ENCODE measurements around the gene CCL15.

The CCL15 gene

GRCh38 chr17:35991075-35991474 is 10.3 kb downstream of the CCL15 start:
- DNase-seq (ENCODE audit: low read depth, low spot score): no peak
- Histone ChIP-seq H3K27me3 (ENCODE audit: insufficient read depth, insufficient read length) (no peaks in the 10 kb centered on the region), H3K36me3 (ENCODE audit: insufficient read depth, insufficient read length, low read length) (no peaks in the 10 kb centered on the region), H3K9me3 (ENCODE audit: insufficient read depth, low read length) (peaks cover 6% of the 10 kb centered on the region; the same call in 1 of the 2 replicates), H3K4me3 (ENCODE audit: insufficient read length, low read depth) (no peak overlapping the region), H3K9ac (ENCODE audit: insufficient read length, low read depth) (no peak overlapping the region), H3K4me1 (ENCODE audit: insufficient read depth, insufficient read length) (no peaks in the 10 kb centered on the region)
- no peak for TF ChIP-seq YY1 (IDR thresholded peaks at IDR 0.05; ENCODE audit: insufficient read depth, insufficient read length)
- TF ChIP-seq SUZ12 (IDR thresholded peaks at IDR 0.05; ENCODE audit: extremely low read depth, insufficient read depth, insufficient read length): no peak
- TF ChIP-seq ZNF274 (IDR thresholded peaks at IDR 0.05; ENCODE audit: low read depth, low read length): no peak

- no peaks in the 10 kb centered on the region for H3K4me1 ChIP-seq (ENCODE audit: insufficient read depth, insufficient read length)
- DNase-seq (ENCODE audit: low read depth, low spot score): no peak
- H3K9me3 ChIP-seq (ENCODE audit: insufficient read depth, low read length): peaks cover 6% of the 10 kb centered on the region; the same call in 1 of the 2 replicates
- no peak overlapping the region for H3K4me3 ChIP-seq (ENCODE audit: insufficient read length, low read depth)
- H3K36me3 ChIP-seq (ENCODE audit: insufficient read depth, insufficient read length, low read length): no peaks in the 10 kb centered on the region
- H3K9ac ChIP-seq (ENCODE audit: insufficient read length, low read depth): no peak overlapping the region
- H3K27me3 ChIP-seq (ENCODE audit: insufficient read depth, insufficient read length): no peaks in the 10 kb centered on the region
- TF ChIP-seq YY1 (IDR thresholded peaks at IDR 0.05; ENCODE audit: insufficient read depth, insufficient read length): no peak
- TF ChIP-seq SUZ12 (IDR thresholded peaks at IDR 0.05; ENCODE audit: extremely low read depth, insufficient read depth, insufficient read length): no peak
- TF ChIP-seq ZNF274 (IDR thresholded peaks at IDR 0.05; ENCODE audit: low read depth, low read length): no peak
These were observed 13.2 kb downstream of the CCL15 start for GRCh38 chr17:35988164-35988563.

- H3K36me3 ChIP-seq (ENCODE audit: insufficient read depth, insufficient read length, low read length): no peaks in the 10 kb centered on the region
- DNase-seq (ENCODE audit: low read depth, low spot score): no peak
- H3K9me3 ChIP-seq (ENCODE audit: insufficient read depth, low read length): peaks cover 6% of the 10 kb centered on the region; the same call in 1 of the 2 replicates
- TF ChIP-seq YY1 (IDR thresholded peaks at IDR 0.05; ENCODE audit: insufficient read depth, insufficient read length) (no peak), SUZ12 (IDR thresholded peaks at IDR 0.05; ENCODE audit: extremely low read depth, insufficient read depth, insufficient read length) (no peak), ZNF274 (IDR thresholded peaks at IDR 0.05; ENCODE audit: low read depth, low read length) (no peak)
- H3K27me3 ChIP-seq (ENCODE audit: insufficient read depth, insufficient read length): no peaks in the 10 kb centered on the region
- H3K9ac ChIP-seq (ENCODE audit: insufficient read length, low read depth): no peak within 1 kb of the TSS
- no peaks in the 10 kb centered on the region for H3K4me1 ChIP-seq (ENCODE audit: insufficient read depth, insufficient read length)
- no peak within 1 kb of the TSS for H3K4me3 ChIP-seq (ENCODE audit: insufficient read length, low read depth)
These were observed 14.7 kb downstream of the CCL15 start, which contains the start of gene CCL14 for GRCh38 chr17:35986643-35987042. CCL14 (minus strand) TSS chr17:35986729; CDS start chr17:35986649, 80 bp downstream.

- Histone ChIP-seq H3K27me3 (ENCODE audit: insufficient read depth, insufficient read length) (no peaks in the 10 kb centered on the region), H3K9me3 (ENCODE audit: insufficient read depth, low read length) (0 out of 2 replicates have a peak, but pooled peaks cover 4% of the 10 kb centered on the region), H3K36me3 (ENCODE audit: insufficient read depth, insufficient read length, low read length) (no peaks in the 10 kb centered on the region), H3K4me3 (ENCODE audit: insufficient read length, low read depth) (no peak overlapping the region), H3K4me1 (ENCODE audit: insufficient read depth, insufficient read length) (no peaks in the 10 kb centered on the region), H3K9ac (ENCODE audit: insufficient read length, low read depth) (no peak overlapping the region)
- DNase-seq (ENCODE audit: low read depth, low spot score): no peak
- no peak for TF ChIP-seq YY1 (IDR thresholded peaks at IDR 0.05; ENCODE audit: insufficient read depth, insufficient read length)
- TF ChIP-seq SUZ12 (IDR thresholded peaks at IDR 0.05; ENCODE audit: extremely low read depth, insufficient read depth, insufficient read length): no peak
- TF ChIP-seq ZNF274 (IDR thresholded peaks at IDR 0.05; ENCODE audit: low read depth, low read length): no peak
These were observed 17.2 kb downstream of the CCL15 start for GRCh38 chr17:35984140-35984539.

- Histone ChIP-seq H3K27me3 (ENCODE audit: insufficient read depth, insufficient read length) (no peaks in the 10 kb centered on the region), H3K4me3 (ENCODE audit: insufficient read length, low read depth) (no peak overlapping the region), H3K4me1 (ENCODE audit: insufficient read depth, insufficient read length) (no peaks in the 10 kb centered on the region), H3K9ac (ENCODE audit: insufficient read length, low read depth) (no peak overlapping the region), H3K9me3 (ENCODE audit: insufficient read depth, low read length) (no peaks in the 10 kb centered on the region), H3K36me3 (ENCODE audit: insufficient read depth, insufficient read length, low read length) (no peaks in the 10 kb centered on the region)
- TF ChIP-seq YY1 (IDR thresholded peaks at IDR 0.05; ENCODE audit: insufficient read depth, insufficient read length) (no peak), ZNF274 (IDR thresholded peaks at IDR 0.05; ENCODE audit: low read depth, low read length) (no peak), SUZ12 (IDR thresholded peaks at IDR 0.05; ENCODE audit: extremely low read depth, insufficient read depth, insufficient read length) (no peak)
- no peak for DNase-seq (ENCODE audit: low read depth, low spot score)
These were observed 18.8 kb downstream of the CCL15 start for GRCh38 chr17:35982409-35983191.

- TF ChIP-seq SUZ12 (IDR thresholded peaks at IDR 0.05; ENCODE audit: extremely low read depth, insufficient read depth, insufficient read length): no peak
- H3K4me3 ChIP-seq (ENCODE audit: insufficient read length, low read depth): no peak overlapping the region
- H3K9ac ChIP-seq (ENCODE audit: insufficient read length, low read depth): no peak overlapping the region
- H3K27me3 ChIP-seq (ENCODE audit: insufficient read depth, insufficient read length): no peaks in the 10 kb centered on the region
- H3K36me3 ChIP-seq (ENCODE audit: insufficient read depth, insufficient read length, low read length): no peaks in the 10 kb centered on the region
- H3K9me3 ChIP-seq (ENCODE audit: insufficient read depth, low read length): no peaks in the 10 kb centered on the region
- H3K4me1 ChIP-seq (ENCODE audit: insufficient read depth, insufficient read length): no peaks in the 10 kb centered on the region
- DNase-seq (ENCODE audit: low read depth, low spot score): no peak
These were observed 19.4 kb downstream of the CCL15 start for GRCh38 chr17:35981908-35982330.

- TF ChIP-seq SUZ12 (IDR thresholded peaks at IDR 0.05; ENCODE audit: extremely low read depth, insufficient read depth, insufficient read length) (no peak), ZNF274 (IDR thresholded peaks at IDR 0.05; ENCODE audit: low read depth, low read length) (no peak), YY1 (IDR thresholded peaks at IDR 0.05; ENCODE audit: insufficient read depth, insufficient read length) (no peak)
- Histone ChIP-seq H3K36me3 (ENCODE audit: insufficient read depth, insufficient read length, low read length) (no peaks in the 10 kb centered on the region), H3K9me3 (ENCODE audit: insufficient read depth, low read length) (no peaks in the 10 kb centered on the region), H3K4me3 (ENCODE audit: insufficient read length, low read depth) (no peak within 1 kb of the TSS), H3K9ac (ENCODE audit: insufficient read length, low read depth) (no peak within 1 kb of the TSS), H3K27me3 (ENCODE audit: insufficient read depth, insufficient read length) (no peaks in the 10 kb centered on the region), H3K4me1 (ENCODE audit: insufficient read depth, insufficient read length) (no peaks in the 10 kb centered on the region)
- DNase-seq (ENCODE audit: low read depth, low spot score): no peak
These were observed 20.1 kb downstream of the CCL15 start, which contains the start of gene CCL16 for GRCh38 chr17:35981246-35981645. CCL16 (minus strand) TSS chr17:35981497; CDS start chr17:35981420, 77 bp downstream.

Measured in NT2/D1 (cell line).